D721Med (cell line): ENCODE data around the gene EIF5A2.
A peak's percentile ranks its signal among the peaks of the same experiment; 100 is the strongest.

Experiments
- DNase-seq: peaks from one replicate; pipeline ENCODE4 v3.0.0; 2011; ENCODE audit warnings: low spot score; ENCODE audit not compliant: insufficient read length
- FAIRE-seq: peaks from 2 replicates; lab custom pipeline; 2011; peaks lifted over from hg19 to GRCh38; lab: Jason Lieb, UNC
- CTCF ChIP-seq: IDR thresholded peaks from 2 replicates; pipeline ENCODE4 v1.5.1; 2012; ENCODE audit warnings: mild to moderate bottlenecking, control low read depth; ENCODE audit not compliant: insufficient read depth; ENCODE audit errors: missing control alignments

Gene EIF5A2

GRCh38 chr3:170908235-170909116, at the start of gene EIF5A2:
TSS of gene EIF5A2 (minus strand) at chr3:170908637. CDS start at chr3:170907806, 831 bp downstream.
- peak; percentile 84 for DNase-seq
- FAIRE-seq: no peak
- no peak for TF ChIP-seq CTCF

- no peak for TF ChIP-seq CTCF
- DNase-seq (no peak), FAIRE-seq (no peak)
Observed at GRCh38 chr3:170956647-170957046, 48.2 kb upstream of the EIF5A2 start.

GRCh38 chr3:170953736-170954135, 45.3 kb upstream of the EIF5A2 start:
- DNase-seq (no peak), FAIRE-seq (no peak)
- TF ChIP-seq CTCF: no peak

- FAIRE-seq: no peak
- no peak for TF ChIP-seq CTCF
- DNase-seq: no peak
Observed at GRCh38 chr3:170953229-170953628, 44.8 kb upstream of the EIF5A2 start.

- no peak for TF ChIP-seq CTCF
- DNase-seq (no peak), FAIRE-seq (no peak)
Observed at GRCh38 chr3:170949211-170949610, 40.8 kb upstream of the EIF5A2 start.

GRCh38 chr3:170947018-170947769, 38.8 kb upstream of the EIF5A2 start:
- TF ChIP-seq CTCF: no peak
- DNase-seq (no peak), FAIRE-seq (no peak)
